ENCODE results near the gene ZBTB20. TPM values are rescaled to one million over a fixed set of nuclear protein-coding genes. Genes with fewer than 3 reads are reported as not detected.

Gene ZBTB20
- total RNA-seq, 2 donors from 2014 or later = 55.3 to 61.2 TPM

GRCh38 chr3:114712728-114713492 lies 434.2 kb downstream of the ZBTB20 start:
- peaks cover 10% of the 10 kb centered on the region for H3K4me1 Mint-ChIP-seq
- H3K4me3 Mint-ChIP-seq = no peak overlapping the region
- no peaks in the 10 kb centered on the region for H3K9me3 ChIP-seq (ENCODE audit: control insufficient read depth, low read length, poor library complexity, severe bottlenecking)
- H3K36me3 Mint-ChIP-seq (ENCODE audit: low read depth) = peaks cover 6% of the 10 kb centered on the region
- ATAC-seq (no peak), DNase-seq (no peak)
- no peaks in the 10 kb centered on the region for H3K27me3 Mint-ChIP-seq
- no peak overlapping the region for H3K27ac Mint-ChIP-seq

DNA sequence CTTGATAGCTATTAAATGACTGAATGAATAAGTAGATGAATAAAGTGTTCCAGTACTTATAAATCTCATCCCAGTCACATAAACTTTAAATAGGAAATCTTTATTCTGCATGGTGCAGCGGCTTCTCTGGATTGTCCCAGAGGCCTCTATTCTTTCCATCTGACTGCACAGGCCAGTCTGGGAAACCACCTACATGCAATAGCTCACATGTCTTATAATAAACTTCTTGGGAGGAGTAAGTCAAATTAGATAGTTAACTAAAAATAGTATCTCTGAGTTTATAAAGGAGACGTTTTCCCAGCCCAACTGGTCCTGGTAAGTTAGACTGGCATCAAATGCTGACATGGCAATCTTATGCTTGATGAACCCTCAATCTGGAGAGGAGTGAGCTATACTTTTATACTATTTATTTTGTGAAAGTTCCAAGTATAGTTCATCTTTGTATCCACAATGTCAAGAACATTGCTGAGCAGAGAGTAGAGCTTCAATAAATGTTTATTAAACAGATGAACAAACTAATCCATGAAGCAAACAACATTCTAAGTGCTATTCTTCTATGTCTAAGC lies 435.7 kb downstream of the ZBTB20 start:
- peaks cover 6% of the 10 kb centered on the region for H3K36me3 Mint-ChIP-seq (ENCODE audit: low read depth)
- ATAC-seq (no peak), DNase-seq (no peak)
- H3K9me3 ChIP-seq (ENCODE audit: control insufficient read depth, low read length, poor library complexity, severe bottlenecking) = no peaks in the 10 kb centered on the region
- H3K4me1 Mint-ChIP-seq = peaks cover 13% of the 10 kb centered on the region
- H3K4me3 Mint-ChIP-seq = no peak overlapping the region
- H3K27me3 Mint-ChIP-seq = no peaks in the 10 kb centered on the region
- no peak overlapping the region for H3K27ac Mint-ChIP-seq

GRCh38 chr3:114709102-114709501 lies 438.0 kb downstream of the ZBTB20 start:
- H3K36me3 Mint-ChIP-seq (ENCODE audit: low read depth) = peaks cover 3% of the 10 kb centered on the region
- no peak overlapping the region for H3K4me3 Mint-ChIP-seq
- H3K9me3 ChIP-seq (ENCODE audit: control insufficient read depth, low read length, poor library complexity, severe bottlenecking) = no peaks in the 10 kb centered on the region
- DNase-seq (no peak), ATAC-seq (no peak)
- H3K4me1 Mint-ChIP-seq = peaks cover 16% of the 10 kb centered on the region
- H3K27ac Mint-ChIP-seq = no peak overlapping the region
- H3K27me3 Mint-ChIP-seq = no peaks in the 10 kb centered on the region

GRCh38 chr3:114707252-114707860 lies 439.7 kb downstream of the ZBTB20 start:
- Mint-ChIP-seq H3K27me3 (no peaks in the 10 kb centered on the region), H3K27ac (no peak overlapping the region), H3K4me1 (peaks cover 16% of the 10 kb centered on the region), H3K4me3 (no peak overlapping the region), H3K36me3 (ENCODE audit: low read depth) (peaks cover 5% of the 10 kb centered on the region)
- no peaks in the 10 kb centered on the region for H3K9me3 ChIP-seq (ENCODE audit: control insufficient read depth, low read length, poor library complexity, severe bottlenecking)
- no peak for ATAC-seq
- DNase-seq = no peak

- H3K36me3 Mint-ChIP-seq (ENCODE audit: low read depth) = peaks cover 5% of the 10 kb centered on the region
- no peak overlapping the region for H3K27ac Mint-ChIP-seq
- H3K4me1 Mint-ChIP-seq = peaks cover 16% of the 10 kb centered on the region
- ATAC-seq (no peak), DNase-seq (no peak)
- H3K27me3 Mint-ChIP-seq = no peaks in the 10 kb centered on the region
- H3K9me3 ChIP-seq (ENCODE audit: control insufficient read depth, low read length, poor library complexity, severe bottlenecking) = no peaks in the 10 kb centered on the region
- no peak overlapping the region for H3K4me3 Mint-ChIP-seq
These were observed 440.4 kb downstream of the ZBTB20 start for GRCh38 chr3:114706591-114707232.

GRCh38 chr3:114700637-114701234 lies 446.4 kb downstream of the ZBTB20 start:
- Mint-ChIP-seq H3K27ac (no peak overlapping the region), H3K4me1 (peaks cover 14% of the 10 kb centered on the region), H3K36me3 (ENCODE audit: low read depth) (peaks cover 2% of the 10 kb centered on the region), H3K27me3 (no peaks in the 10 kb centered on the region), H3K4me3 (no peak overlapping the region)
- no peaks in the 10 kb centered on the region for H3K9me3 ChIP-seq (ENCODE audit: control insufficient read depth, low read length, poor library complexity, severe bottlenecking)
- no peak for ATAC-seq
- DNase-seq = no peak

GRCh38 chr3:114698146-114699105 lies 448.7 kb downstream of the ZBTB20 start:
- Mint-ChIP-seq H3K27me3 (no peaks in the 10 kb centered on the region), H3K27ac (no peak overlapping the region), H3K36me3 (ENCODE audit: low read depth) (peaks cover 2% of the 10 kb centered on the region), H3K4me1 (peaks cover 8% of the 10 kb centered on the region), H3K4me3 (no peak overlapping the region)
- DNase-seq = no peak
- no peaks in the 10 kb centered on the region for H3K9me3 ChIP-seq (ENCODE audit: control insufficient read depth, low read length, poor library complexity, severe bottlenecking)
- no peak for ATAC-seq

DNA sequence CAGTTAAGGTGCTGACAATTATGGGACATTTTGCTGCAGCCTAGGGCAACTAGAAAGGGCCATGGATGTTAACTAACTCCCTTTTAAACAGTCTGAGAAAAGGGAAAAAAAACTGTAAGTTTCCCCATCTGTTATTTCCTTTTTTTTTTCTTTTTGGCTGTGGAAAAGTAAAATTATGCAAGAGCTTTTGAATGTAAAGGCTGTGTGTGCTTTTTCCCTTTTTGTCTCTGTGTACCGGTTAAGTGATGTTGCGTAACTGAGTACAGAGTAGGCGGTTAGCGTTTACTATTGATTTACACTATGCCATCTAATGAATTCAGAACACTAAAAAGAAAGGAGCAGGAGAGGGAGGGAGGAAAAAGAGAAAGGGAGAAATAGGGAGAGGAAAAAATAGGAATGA lies 449.7 kb downstream of the ZBTB20 start:
- DNase-seq (no peak), ATAC-seq (no peak)
- H3K4me3 Mint-ChIP-seq = no peak overlapping the region
- no peaks in the 10 kb centered on the region for H3K27me3 Mint-ChIP-seq
- no peaks in the 10 kb centered on the region for H3K9me3 ChIP-seq (ENCODE audit: control insufficient read depth, low read length, poor library complexity, severe bottlenecking)
- H3K36me3 Mint-ChIP-seq (ENCODE audit: low read depth) = peaks cover under 1% of the 10 kb centered on the region
- no peak overlapping the region for H3K27ac Mint-ChIP-seq
- peaks cover 11% of the 10 kb centered on the region for H3K4me1 Mint-ChIP-seq

DNA sequence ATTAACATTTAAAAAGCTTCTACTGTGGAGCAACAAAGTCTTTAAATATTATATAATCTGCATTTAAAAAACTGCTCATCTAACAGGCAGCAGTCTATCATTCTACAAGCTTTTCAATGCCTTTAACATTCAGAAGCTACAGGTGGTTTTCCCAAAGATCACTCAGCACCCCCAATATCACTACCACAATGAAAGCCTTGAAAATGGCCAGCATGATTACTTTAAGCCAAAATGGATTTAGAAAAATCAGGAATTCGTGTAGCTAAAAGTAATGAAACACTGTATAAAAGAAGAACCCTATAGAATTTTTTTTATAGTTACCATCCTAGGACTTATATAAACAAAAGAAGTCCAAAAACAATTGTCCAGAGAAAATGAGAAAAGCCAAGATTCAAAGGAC lies 452.8 kb downstream of the ZBTB20 start:
- no peaks in the 10 kb centered on the region for H3K27me3 Mint-ChIP-seq
- no peaks in the 10 kb centered on the region for H3K36me3 Mint-ChIP-seq (ENCODE audit: low read depth)
- peaks cover 18% of the 10 kb centered on the region for H3K4me1 Mint-ChIP-seq
- no peak overlapping the region for H3K4me3 Mint-ChIP-seq
- H3K9me3 ChIP-seq (ENCODE audit: control insufficient read depth, low read length, poor library complexity, severe bottlenecking) = no peaks in the 10 kb centered on the region
- no peak overlapping the region for H3K27ac Mint-ChIP-seq
- no peak for DNase-seq
- ATAC-seq = no peak

- no peak overlapping the region for H3K27ac Mint-ChIP-seq
- H3K36me3 Mint-ChIP-seq (ENCODE audit: low read depth) = no peaks in the 10 kb centered on the region
- DNase-seq (no peak), ATAC-seq (no peak)
- no peaks in the 10 kb centered on the region for H3K9me3 ChIP-seq (ENCODE audit: control insufficient read depth, low read length, poor library complexity, severe bottlenecking)
- H3K4me3 Mint-ChIP-seq = no peak overlapping the region
- H3K27me3 Mint-ChIP-seq = no peaks in the 10 kb centered on the region
- H3K4me1 Mint-ChIP-seq = peaks cover 20% of the 10 kb centered on the region
These were observed 455.2 kb downstream of the ZBTB20 start for GRCh38 chr3:114691871-114692270.

- Mint-ChIP-seq H3K27me3 (no peaks in the 10 kb centered on the region), H3K4me3 (no peak overlapping the region), H3K27ac (no peak overlapping the region), H3K36me3 (ENCODE audit: low read depth) (peaks cover 2% of the 10 kb centered on the region), H3K4me1 (peaks cover 18% of the 10 kb centered on the region)
- no peaks in the 10 kb centered on the region for H3K9me3 ChIP-seq (ENCODE audit: control insufficient read depth, low read length, poor library complexity, severe bottlenecking)
- ATAC-seq (no peak), DNase-seq (no peak)
These were observed 456.2 kb downstream of the ZBTB20 start for GRCh38 chr3:114690911-114691310.

DNA sequence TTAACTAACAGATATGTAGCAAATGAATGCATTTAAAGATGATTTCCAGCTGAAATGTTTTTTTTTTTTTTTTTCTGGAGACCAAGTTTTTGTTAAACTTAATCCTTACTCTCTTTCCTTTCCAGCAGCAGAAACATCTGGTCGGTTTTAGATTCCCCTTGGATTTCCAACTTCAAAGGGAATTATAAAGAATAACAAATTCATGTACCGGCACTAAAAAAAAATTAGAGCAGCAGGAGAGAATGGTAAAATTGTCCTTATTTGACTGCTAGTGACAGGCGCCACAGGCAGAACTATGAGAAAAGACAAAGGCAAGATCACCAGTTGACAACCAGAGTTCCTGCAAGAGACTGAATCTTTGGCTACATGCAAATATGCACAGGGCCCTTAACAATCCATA lies 459.9 kb downstream of the ZBTB20 start:
- H3K4me1 Mint-ChIP-seq = peaks cover 12% of the 10 kb centered on the region
- no peak for ATAC-seq
- H3K4me3 Mint-ChIP-seq = no peak overlapping the region
- peaks cover 2% of the 10 kb centered on the region for H3K36me3 Mint-ChIP-seq (ENCODE audit: low read depth)
- no peak for DNase-seq
- no peaks in the 10 kb centered on the region for H3K27me3 Mint-ChIP-seq
- H3K9me3 ChIP-seq (ENCODE audit: control insufficient read depth, low read length, poor library complexity, severe bottlenecking) = no peaks in the 10 kb centered on the region
- no peak overlapping the region for H3K27ac Mint-ChIP-seq

Data from T-helper 17 cell (primary cell).